ENCODE measurements around the gene ZBTB33.

The ZBTB33 gene

GRCh38 chrX:120250522-120251271 lies at the start of gene ZBTB33:
Gene ZBTB33, plus strand, starts transcription at chrX:120250812. Its CDS starts 2,604 bp downstream, at chrX:120253416.
- DNase-seq: peak; percentile 33 to 80

GRCh38 chrX:120200851-120201250 lies 49.8 kb upstream of the ZBTB33 start:
- no peak for DNase-seq

GRCh38 chrX:120205816-120206753 lies 44.5 kb upstream of the ZBTB33 start:
- DNase-seq: no peak

GRCh38 chrX:120207009-120207605 lies 43.5 kb upstream of the ZBTB33 start:
- DNase-seq: no peak

GRCh38 chrX:120213438-120214265 lies 37.0 kb upstream of the ZBTB33 start:
- peak in 1 of 2 donors; percentile 47 for DNase-seq

- no peak for DNase-seq
Observed at GRCh38 chrX:120223374-120223773, 27.2 kb upstream of the ZBTB33 start.

GRCh38 chrX:120224388-120224787 lies 26.2 kb upstream of the ZBTB33 start:
- no peak for DNase-seq

GRCh38 chrX:120228187-120228908 lies 22.3 kb upstream of the ZBTB33 start:
- DNase-seq: no peak

- no peak for DNase-seq
Observed at GRCh38 chrX:120235284-120235683, 15.3 kb upstream of the ZBTB33 start.

GRCh38 chrX:120236687-120237479 lies 13.7 kb upstream of the ZBTB33 start:
- DNase-seq: no peak

- DNase-seq: no peak
Observed at GRCh38 chrX:120238933-120239332, 11.7 kb upstream of the ZBTB33 start.

- no peak for DNase-seq
Observed at GRCh38 chrX:120242813-120243212, 7.8 kb upstream of the ZBTB33 start.

GRCh38 chrX:120244395-120244734 lies 6.2 kb upstream of the ZBTB33 start:
- no peak for DNase-seq

- peak in 1 of 2 donors; percentile 66 for DNase-seq
Observed at GRCh38 chrX:120244735-120245498, 5.7 kb upstream of the ZBTB33 start.

- no peak for DNase-seq
Observed at GRCh38 chrX:120251471-120252011, 929 bp downstream of the ZBTB33 start.

- no peak for DNase-seq
Observed at GRCh38 chrX:120253784-120254183, 3.2 kb downstream of the ZBTB33 start.

GRCh38 chrX:120260369-120260768 lies 9.8 kb downstream of the ZBTB33 start:
- DNase-seq: no peak

- no peak for DNase-seq
Observed at GRCh38 chrX:120262859-120263708, 12.5 kb downstream of the ZBTB33 start.

GRCh38 chrX:120264341-120264740 lies 13.7 kb downstream of the ZBTB33 start:
- DNase-seq: no peak

All from bone marrow (tissue), 2 donors.